NB4 (cell line): Measurements from ENCODE around the gene EDEM1.
A peak's percentile ranks its signal among the peaks of the same experiment; 100 is the strongest.
"Not testable (repeated sequence)": the region's sequence is repeated elsewhere in the genome, so short reads cannot be mapped to it uniquely, and the experiment has no call there.

Experiments used
- DNase-seq: peaks from one replicate; pipeline ENCODE4 v3.0.0; 2010; ENCODE audit warnings: low read depth
- H3K4me3 ChIP-seq: one replicate; pipeline ENCODE4 v1.5.1; 2011; ENCODE audit warnings: mild to moderate bottlenecking, low read depth, low read length, moderate library complexity
- CTCF ChIP-seq: IDR thresholded peaks from one replicate; pipeline ENCODE4 v1.5.1; 2012; ENCODE audit warnings: low read depth, low read length
- MAX ChIP-seq: IDR thresholded peaks from 2 replicates; pipeline ENCODE4 v1.6.1; 2011; ENCODE audit warnings: low read depth, low read length
- MYC ChIP-seq: IDR thresholded peaks from 2 replicates; pipeline ENCODE4 v1.6.1; 2011; ENCODE audit warnings: low read depth, low read length
- POLR2A ChIP-seq: IDR thresholded peaks from 2 replicates; pipeline ENCODE4 v1.6.1; 2011; ENCODE audit warnings: mild to moderate bottlenecking; ENCODE audit not compliant: insufficient read length; ENCODE audit errors: extremely low read depth

The EDEM1 gene

GRCh38 chr3:5168110-5168509 is 19.4 kb upstream of the EDEM1 start:
- DNase-seq = no peak
- no peak overlapping the region for H3K4me3 ChIP-seq
- TF ChIP-seq CTCF = no peak
- TF ChIP-seq MYC = no peak
- TF ChIP-seq POLR2A = no peak
- TF ChIP-seq MAX = no peak

GRCh38 chr3:5169807-5170206 is 17.7 kb upstream of the EDEM1 start:
- no peak for DNase-seq
- TF ChIP-seq MYC = no peak
- H3K4me3 ChIP-seq = no peak overlapping the region

- TF ChIP-seq MYC (no peak), MAX (no peak), POLR2A (no peak), CTCF (no peak)
- H3K4me3 ChIP-seq = no peak overlapping the region
- no peak for DNase-seq
These were observed 16.5 kb upstream of the EDEM1 start for GRCh38 chr3:5170975-5171374.

GRCh38 chr3:5172018-5172417 is 15.5 kb upstream of the EDEM1 start:
- no peak for TF ChIP-seq CTCF
- no peak for TF ChIP-seq MAX
- TF ChIP-seq POLR2A = no peak
- no peak for DNase-seq
- H3K4me3 ChIP-seq = no peak overlapping the region

- H3K4me3 ChIP-seq, DNase-seq: not testable (repeated sequence)
These were observed 8.5 kb upstream of the EDEM1 start for GRCh38 chr3:5179036-5179435.

GRCh38 chr3:5181469-5182141 is 5.9 kb upstream of the EDEM1 start:
- DNase-seq = no peak
- no peak overlapping the region for H3K4me3 ChIP-seq
- TF ChIP-seq POLR2A = no peak
- no peak for TF ChIP-seq MYC
- no peak for TF ChIP-seq MAX
- TF ChIP-seq CTCF = no peak

GRCh38 chr3:5183714-5184113 is 3.8 kb upstream of the EDEM1 start:
- peak; percentile 48 for DNase-seq
- H3K4me3 ChIP-seq = not testable (repeated sequence)
